CD4-positive, alpha-beta T cell (primary cell): ENCODE results near the gene UGGT1. TPM values are rescaled to one million over a fixed set of nuclear protein-coding genes. Genes with fewer than 3 reads are reported as not detected.

ENCODE experiments used
- ATAC-seq: fragments of 200-7000 bp; cut with Tn5 transposase; one replicate; pipeline ENCODE4 v1.10.0; 2022; ENCODE audit warnings: mild to moderate bottlenecking; ENCODE audit not compliant: poor library complexity
- CTCF ChIA-PET: fragments of 350-600 bp; sonication (Branson Sonifier 250); formaldehyde crosslinking; loops from one replicate; lab custom pipeline; 2021; ENCODE audit warnings: antibody characterized with exemption, inconsistent platforms; lab: Charles Lee
- POLR2A ChIA-PET: fragments of 350-600 bp; sonication (Branson Sonifier 250); formaldehyde crosslinking; loops from one replicate; lab custom pipeline; 2021; ENCODE audit warnings: antibody characterized with exemption, inconsistent platforms; lab: Charles Lee
- DNase-seq, 14 experiments: peaks; one replicate each; pipeline ENCODE4 v3.0.0-alpha.2; 2013 to 2020; ENCODE audit warnings: mixed read lengths in 2 of 14
- H3K27ac ChIP-seq, 2 donors: one replicate each; pipeline versions ENCODE4 v1.5.1 to v1.7.0; 2013; ENCODE audit warnings: low read length in 2 of 2, low read depth in 1 of 2, mild to moderate bottlenecking in 1 of 2
- H3K27me3 ChIP-seq, 2 experiments: 1 replicate in 1 of 2; 2 replicates in 1 of 2; pipeline versions ENCODE4 v1.6.1 to v1.7.0; 2013; ENCODE audit warnings: low read length in 2 of 2, control low read depth in 1 of 2, mild to moderate bottlenecking in 1 of 2, moderate library complexity in 1 of 2; ENCODE audit not compliant: insufficient read depth in 2 of 2, control insufficient read depth in 1 of 2
- H3K36me3 ChIP-seq: one replicate; pipeline ENCODE4 v1.6.1; 2013; ENCODE audit warnings: low read length, control low read depth; ENCODE audit not compliant: insufficient read depth
- H3K4me1 ChIP-seq: one replicate; pipeline ENCODE4 v1.6.1; 2013; ENCODE audit warnings: low read length, control low read depth; ENCODE audit not compliant: insufficient read depth
- H3K4me3 ChIP-seq: one replicate; pipeline ENCODE4 v1.5.1; 2013; ENCODE audit warnings: mild to moderate bottlenecking, low read length, moderate library complexity
- H3K9me3 ChIP-seq, 2 experiments: 1 replicate in 1 of 2; 2 replicates in 1 of 2; pipeline versions ENCODE4 v1.6.1 to v1.7.0; 2013; ENCODE audit warnings: low read length in 2 of 2, mild to moderate bottlenecking in 2 of 2, control low read depth in 1 of 2, moderate library complexity in 1 of 2; ENCODE audit not compliant: control insufficient read depth in 1 of 2, insufficient read depth in 1 of 2
- H3K27ac Mint-ChIP-seq: one replicate; pipeline ENCODE4 v1.8.0; 2020; ENCODE audit warnings: mixed read lengths
- H3K27me3 Mint-ChIP-seq: one replicate; pipeline ENCODE4 v1.8.0; 2021; ENCODE audit warnings: mixed read lengths
- H3K36me3 Mint-ChIP-seq: one replicate; pipeline ENCODE4 v1.8.0; 2021; ENCODE audit warnings: low read depth, mixed read lengths
- H3K4me1 Mint-ChIP-seq: one replicate; pipeline ENCODE4 v1.8.0; 2021; ENCODE audit warnings: low read depth, mixed read lengths
- H3K4me3 Mint-ChIP-seq: one replicate; pipeline ENCODE4 v1.8.0; 2020; ENCODE audit warnings: mild to moderate bottlenecking, mixed read lengths
- H3K9me3 Mint-ChIP-seq: one replicate; pipeline ENCODE4 v1.8.0; 2020; ENCODE audit warnings: mixed read lengths
- CTCF ChIP-seq: fragments of 200-600 bp; IDR thresholded peaks from one replicate; pipeline ENCODE4 v1.8.0; 2022; ENCODE audit warnings: antibody characterized with exemption, mild to moderate bottlenecking
- intact Hi-C, 2 experiments: fragments of 100-400 bp; cut with DNase I in 1 of 2; cut with micrococcal nuclease in 1 of 2; formaldehyde crosslinking; loops; one replicate each; pipeline versions ENCODE4 v1.15.1 to v1.9.0; 2023 to 2025; cut with DNase I, micrococcal nuclease
- total RNA-seq, 174 experiments: library from RNA in 2 of 174; stranded (reverse) in 2 of 174; gene quantifications; one replicate each; pipeline ENCODE4 v1.2.3 and lab custom pipeline; 2021 to 2026

The UGGT1 gene
- total RNA-seq, 2 experiments from 2014 or later: 23.5 to 28.4 TPM

DNA sequence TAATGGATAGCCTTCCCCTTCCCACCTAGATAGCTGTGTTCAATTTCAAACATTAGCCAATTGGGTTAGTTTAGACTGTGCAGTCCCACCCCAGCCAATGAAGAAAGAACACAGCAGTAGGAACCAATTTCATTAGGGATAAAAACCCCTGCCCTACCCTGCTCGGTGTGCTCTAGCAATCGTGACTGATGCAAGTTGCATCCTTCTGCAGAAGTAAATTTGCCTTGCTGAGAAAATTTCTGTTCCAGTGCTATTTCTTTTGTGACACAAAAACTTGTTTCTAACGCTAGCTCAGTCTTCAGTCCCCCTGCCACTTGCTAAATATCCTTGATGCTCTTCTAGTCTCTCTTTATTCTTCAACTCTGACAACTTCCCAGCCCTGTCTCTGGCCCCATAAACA, 48.0 kb upstream of the UGGT1 start:
- Mint-ChIP-seq H3K27ac (no peak overlapping the region), H3K4me1 (no peaks in the 10 kb centered on the region)
- CTCF ChIA-PET: no interaction called here

DNA sequence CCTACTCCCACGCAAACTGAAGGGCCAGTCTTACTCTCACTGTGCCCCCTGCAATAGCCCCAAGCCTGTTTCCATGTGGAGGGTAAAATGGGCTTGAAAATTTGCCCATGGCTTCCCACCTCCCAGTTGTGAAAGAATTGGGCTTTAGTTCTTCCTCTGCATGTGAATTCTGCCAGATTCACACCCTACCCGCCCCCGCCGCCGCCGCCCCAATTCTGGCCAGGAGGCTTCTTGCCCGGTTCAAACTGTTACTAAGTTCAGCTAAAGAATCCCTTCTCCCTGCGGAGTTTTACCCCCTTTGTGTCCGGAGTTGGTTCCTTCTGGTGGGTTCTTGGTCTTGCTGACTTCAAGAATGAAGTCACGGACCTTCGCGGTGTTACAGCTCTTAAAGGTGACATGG, 37.7 kb upstream of the UGGT1 start:
- no peak overlapping the region for H3K4me3 ChIP-seq
- Mint-ChIP-seq H3K9me3 (no peaks in the 10 kb centered on the region), H3K27ac (no peak overlapping the region), H3K36me3 (no peaks in the 10 kb centered on the region), H3K27me3 (peaks cover 39% of the 10 kb centered on the region), H3K4me1 (no peaks in the 10 kb centered on the region), H3K4me3 (no peak overlapping the region)
- POLR2A ChIA-PET: no interaction called here
- ATAC-seq (no peak), DNase-seq (no peak)
- TF ChIP-seq CTCF: no peak
- no peaks in the 10 kb centered on the region for H3K4me1 ChIP-seq
- intact Hi-C loops: no loop called here
- peaks cover 3 to 4% of the 10 kb centered on the region in 2 experiments for H3K9me3 ChIP-seq
- CTCF ChIA-PET: no interaction called here
- no peak overlapping the region for H3K27ac ChIP-seq
- H3K27me3 ChIP-seq: peaks cover 3 to 4% of the 10 kb centered on the region in 2 experiments
- H3K36me3 ChIP-seq: no peaks in the 10 kb centered on the region

More for the DNA sequence above, 48.0 kb upstream of the UGGT1 start:
- Mint-ChIP-seq H3K36me3 (no peaks in the 10 kb centered on the region), H3K27me3 (peaks cover 21% of the 10 kb centered on the region), H3K4me3 (no peak overlapping the region), H3K9me3 (peaks cover 20% of the 10 kb centered on the region)
- Histone ChIP-seq H3K27me3 (peaks cover 0 to 3% of the 10 kb centered on the region in 2 experiments), H3K4me1 (no peaks in the 10 kb centered on the region), H3K36me3 (no peaks in the 10 kb centered on the region), H3K9me3 (peaks cover 14 to 26% of the 10 kb centered on the region in 2 experiments), H3K27ac (no peak overlapping the region), H3K4me3 (no peak overlapping the region)
- intact Hi-C loops: no loop called here
- TF ChIP-seq CTCF: no peak
- ATAC-seq (no peak), DNase-seq (no peak)
- POLR2A ChIA-PET: no interaction called here

DNA sequence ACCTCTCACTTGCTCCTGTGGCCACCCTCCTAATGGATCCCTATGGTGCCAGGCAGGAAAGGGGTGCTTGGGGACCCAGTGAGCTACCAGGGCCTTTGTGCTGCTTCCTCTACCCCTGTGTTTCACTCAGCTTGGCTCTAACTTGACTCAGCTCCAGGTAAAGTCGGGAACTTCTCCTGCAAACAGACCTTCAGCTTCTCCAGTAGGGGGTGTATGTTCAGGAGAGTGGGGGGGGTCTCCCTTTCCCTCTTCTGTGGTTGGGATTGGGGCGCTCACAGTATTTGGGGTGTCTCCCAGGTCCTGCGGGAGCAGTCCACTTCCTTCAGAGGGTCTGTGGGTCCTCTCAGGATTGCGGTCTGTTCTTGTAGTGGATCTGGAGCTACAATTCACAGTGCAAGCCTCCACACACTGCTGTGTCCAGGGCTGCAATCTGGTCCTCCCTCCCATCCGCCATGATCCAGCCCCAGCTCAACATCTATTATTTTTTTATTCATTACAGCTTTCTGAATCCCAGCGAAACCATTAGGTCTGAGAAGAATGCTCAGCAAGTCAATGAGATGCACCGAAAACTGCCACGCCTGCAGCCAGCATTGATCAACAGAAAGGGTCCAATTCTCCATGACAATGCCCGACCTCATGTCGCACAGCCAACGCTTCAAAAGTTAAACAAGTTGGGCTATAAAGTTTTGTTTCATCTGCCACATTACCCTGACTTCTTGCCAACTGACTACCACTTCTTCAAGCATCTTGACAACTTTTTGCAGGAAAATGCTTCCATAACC, 36.7 kb upstream of the UGGT1 start:
- no peak overlapping the region for H3K27ac ChIP-seq
- TF ChIP-seq CTCF: no peak
- Mint-ChIP-seq H3K36me3 (no peaks in the 10 kb centered on the region), H3K9me3 (no peaks in the 10 kb centered on the region), H3K4me3 (no peak overlapping the region), H3K27ac (no peak overlapping the region), H3K4me1 (no peaks in the 10 kb centered on the region), H3K27me3 (peaks cover 36% of the 10 kb centered on the region)
- no peaks in the 10 kb centered on the region for H3K36me3 ChIP-seq
- no peak for ATAC-seq
- DNase-seq: no peak
- POLR2A ChIA-PET: no interaction called here
- CTCF ChIA-PET: no interaction called here
- no peak overlapping the region for H3K4me3 ChIP-seq
- H3K27me3 ChIP-seq: peaks cover 2 to 3% of the 10 kb centered on the region in 2 experiments
- intact Hi-C loops: no loop called here
- H3K9me3 ChIP-seq: peaks cover 3 to 4% of the 10 kb centered on the region in 2 experiments
- no peaks in the 10 kb centered on the region for H3K4me1 ChIP-seq
